HG02763 (cell line): Measurements from ENCODE around the gene RHEBL1.

Experiments
- ATAC-seq: cut with Tn5 transposase; IDR thresholded peaks from one replicate; pipeline ENCODE4 v1.9.1; 2021; ENCODE audit warnings: mild to moderate bottlenecking, moderate library complexity; ENCODE audit not compliant: unreplicated experiment

RHEBL1 gene

DNA sequence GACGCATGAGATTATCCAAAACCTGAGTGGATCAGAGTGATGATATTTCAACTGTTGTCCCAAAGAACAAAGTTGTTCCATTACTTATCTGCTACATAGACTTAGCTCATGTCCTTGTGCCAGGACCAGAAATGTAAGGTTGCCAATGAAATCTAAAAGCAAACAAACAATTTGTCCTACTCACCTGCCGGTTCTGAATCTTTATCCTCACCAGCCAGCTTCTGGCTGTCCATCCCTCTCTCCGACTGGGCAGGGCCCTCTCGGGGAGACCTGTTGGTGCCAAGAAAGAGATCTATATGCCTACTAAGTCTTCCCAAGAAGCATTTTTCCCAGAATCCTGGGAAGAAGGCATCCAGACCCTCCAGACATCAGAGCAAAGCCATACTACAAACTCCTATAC, 14.7 kb downstream of the RHEBL1 start:
- ATAC-seq, result no peak

DNA sequence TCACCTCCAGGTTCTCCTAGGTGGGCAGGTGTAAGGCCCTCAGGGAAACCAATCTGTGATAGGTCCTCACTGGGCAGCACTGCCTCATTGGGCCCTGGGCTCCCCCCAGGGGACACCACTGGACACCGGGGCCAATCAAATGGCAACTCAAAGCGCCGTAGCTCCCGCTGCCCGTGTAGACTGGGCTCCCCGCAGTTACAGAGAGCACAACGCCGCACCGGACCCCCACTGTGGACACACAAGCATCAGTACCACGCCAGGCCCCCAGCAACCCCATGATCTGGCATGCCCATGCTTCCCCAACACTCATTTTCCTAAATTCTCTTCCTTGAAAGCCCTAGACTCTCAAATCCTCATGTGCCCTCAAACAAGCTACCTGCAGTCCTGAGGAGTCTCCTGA, 15.3 kb downstream of the RHEBL1 start:
- ATAC-seq, result no peak

DNA sequence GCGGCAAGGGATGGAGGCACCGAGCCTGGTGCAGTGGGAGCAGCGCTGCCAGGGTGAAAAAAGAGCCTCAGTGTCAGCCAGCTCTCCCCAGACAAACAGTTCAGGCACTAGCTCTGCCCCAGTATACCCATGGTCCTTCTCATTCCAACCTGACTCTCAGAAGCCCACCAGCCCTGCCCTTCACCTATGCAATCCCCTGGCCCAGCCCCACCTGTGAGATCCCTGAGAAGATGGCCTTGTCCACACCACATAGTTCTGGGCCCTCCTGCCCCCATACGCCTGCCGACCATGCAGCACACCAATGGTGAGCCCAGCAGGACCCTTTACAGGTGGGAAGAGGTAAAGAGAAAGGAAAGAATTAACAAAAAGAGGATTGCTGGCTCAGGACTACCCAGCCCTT, 15.7 kb downstream of the RHEBL1 start:
- no peak for ATAC-seq

DNA sequence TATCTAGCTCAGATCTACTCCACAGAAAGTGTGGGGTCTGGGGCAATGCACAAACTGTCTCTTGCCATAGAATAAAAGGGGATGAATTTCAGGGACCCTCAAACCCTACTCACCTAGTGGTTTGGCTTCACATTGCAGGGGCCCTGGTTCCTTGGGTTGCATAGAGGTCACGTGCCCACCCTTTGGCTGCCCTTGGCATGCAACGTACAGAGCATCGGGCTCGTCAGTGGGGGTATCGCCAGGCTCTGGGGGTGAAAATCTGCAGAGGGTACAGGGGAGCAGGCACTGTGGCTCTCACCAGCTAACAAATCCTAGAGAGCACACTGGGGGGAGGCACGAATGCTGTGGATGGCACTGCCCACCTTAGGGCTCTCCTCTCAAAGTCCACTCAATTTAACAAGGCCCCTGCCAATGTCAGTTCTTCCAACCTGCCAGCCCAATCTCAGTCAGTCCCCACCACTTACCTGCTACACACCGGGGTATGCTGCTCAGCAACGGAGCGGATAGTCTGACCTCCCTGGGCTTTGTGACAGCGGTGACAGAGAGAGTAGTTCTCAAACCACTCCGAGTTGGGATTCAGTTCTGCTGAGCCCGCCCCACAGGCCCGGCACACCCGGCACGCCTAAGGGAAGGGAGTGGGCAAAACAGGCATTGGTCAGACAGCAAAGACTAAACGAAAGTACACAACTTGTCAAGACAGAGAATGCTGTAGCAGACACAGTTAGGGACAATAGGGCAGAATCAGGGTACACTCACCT, 17.1 kb downstream of the RHEBL1 start:
- ATAC-seq, result no peak

DNA sequence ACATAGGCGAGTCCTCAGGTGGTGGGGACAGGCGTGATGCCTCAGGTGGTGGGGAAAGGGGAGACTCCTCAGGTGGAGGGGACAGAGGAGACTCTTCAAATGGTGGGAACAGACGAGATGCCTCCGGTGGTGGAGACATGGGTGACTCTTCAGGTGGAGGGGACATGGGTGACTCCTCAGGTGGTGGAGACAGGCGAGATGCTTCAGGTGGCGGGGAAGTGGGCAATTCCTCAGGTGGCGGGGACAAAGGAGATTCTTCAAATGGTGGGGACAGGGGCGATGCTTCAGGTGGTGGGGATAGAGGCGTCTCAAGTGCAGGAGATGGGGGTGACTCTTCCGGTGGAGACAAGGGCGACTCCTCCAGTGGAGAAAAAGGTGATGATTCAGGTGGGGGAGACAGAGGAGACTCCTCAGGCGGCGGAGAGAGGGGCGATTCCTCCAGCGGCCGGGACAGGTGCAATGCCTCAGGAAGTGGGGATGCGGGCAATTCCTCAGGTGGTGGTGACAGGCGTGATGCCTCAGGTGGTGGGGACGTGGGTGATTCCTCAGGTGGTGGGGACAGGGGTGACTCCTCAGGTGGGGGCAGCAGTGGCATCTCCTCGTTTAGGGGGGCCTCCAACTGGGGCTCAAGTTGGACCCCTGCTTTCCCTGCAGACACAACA, 17.9 kb downstream of the RHEBL1 start:
- ATAC-seq, result no peak

DNA sequence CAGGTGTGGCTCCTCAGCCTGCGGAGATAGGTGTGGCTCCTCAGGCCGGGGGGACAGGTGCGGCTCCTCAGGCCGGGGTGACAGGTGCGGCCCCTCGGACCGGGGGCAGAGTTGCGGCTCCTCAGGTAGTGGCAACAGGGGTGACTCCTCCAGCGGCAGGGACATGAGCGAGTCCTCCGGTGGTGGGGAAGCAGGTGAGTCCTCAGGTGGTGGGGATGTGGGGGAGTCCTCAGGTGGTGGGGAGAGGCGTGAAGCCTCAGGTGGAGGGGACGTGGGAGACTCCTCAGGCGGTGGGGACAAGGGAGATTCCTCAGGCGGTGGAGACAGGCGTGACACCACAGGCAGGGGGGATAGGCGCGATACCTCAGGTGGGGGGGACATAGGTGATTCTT, 18.4 kb downstream of the RHEBL1 start:
- no peak for ATAC-seq

DNA sequence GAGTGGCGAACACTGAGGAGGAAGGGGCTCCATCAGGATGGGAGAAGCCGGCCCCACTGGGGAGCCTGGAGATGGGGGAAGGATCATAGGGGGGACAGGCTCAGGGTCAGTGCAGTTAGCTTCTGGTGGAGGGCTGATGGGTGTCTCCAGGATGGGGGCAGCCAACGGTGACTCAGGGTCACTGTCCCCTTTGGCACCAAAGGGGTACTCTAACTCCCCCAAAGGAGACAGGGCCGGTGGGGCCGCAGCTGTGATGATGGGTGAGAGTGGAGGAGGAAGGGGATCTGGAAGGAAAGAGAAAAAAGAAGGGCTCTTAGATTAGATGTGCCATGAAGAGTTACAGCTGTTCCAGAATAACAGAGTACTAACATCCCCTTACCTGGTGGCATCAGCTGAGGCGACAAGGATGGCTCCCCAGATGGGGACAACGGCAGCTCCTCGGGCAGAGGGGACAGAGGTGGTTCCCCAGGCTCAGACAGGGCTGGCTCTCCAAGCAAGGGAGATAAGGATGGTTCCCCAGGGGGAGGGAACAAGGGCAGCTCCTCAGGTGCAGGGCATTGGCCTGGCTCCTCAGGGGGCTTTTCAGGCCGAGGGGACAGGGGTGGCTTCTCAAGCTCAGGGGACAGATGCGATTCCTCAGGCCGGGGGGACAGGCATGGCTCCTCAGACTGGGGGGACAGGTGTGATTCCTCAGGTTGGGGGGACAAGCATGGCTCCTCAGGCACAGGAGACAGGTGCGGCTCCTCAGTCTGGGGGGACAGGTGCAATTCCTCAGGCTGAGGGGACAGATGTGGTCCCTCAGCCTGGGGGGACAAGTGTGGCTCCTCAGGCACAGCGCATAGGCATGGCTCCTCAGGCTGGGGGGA, 19.0 kb downstream of the RHEBL1 start:
- no peak for ATAC-seq

DNA sequence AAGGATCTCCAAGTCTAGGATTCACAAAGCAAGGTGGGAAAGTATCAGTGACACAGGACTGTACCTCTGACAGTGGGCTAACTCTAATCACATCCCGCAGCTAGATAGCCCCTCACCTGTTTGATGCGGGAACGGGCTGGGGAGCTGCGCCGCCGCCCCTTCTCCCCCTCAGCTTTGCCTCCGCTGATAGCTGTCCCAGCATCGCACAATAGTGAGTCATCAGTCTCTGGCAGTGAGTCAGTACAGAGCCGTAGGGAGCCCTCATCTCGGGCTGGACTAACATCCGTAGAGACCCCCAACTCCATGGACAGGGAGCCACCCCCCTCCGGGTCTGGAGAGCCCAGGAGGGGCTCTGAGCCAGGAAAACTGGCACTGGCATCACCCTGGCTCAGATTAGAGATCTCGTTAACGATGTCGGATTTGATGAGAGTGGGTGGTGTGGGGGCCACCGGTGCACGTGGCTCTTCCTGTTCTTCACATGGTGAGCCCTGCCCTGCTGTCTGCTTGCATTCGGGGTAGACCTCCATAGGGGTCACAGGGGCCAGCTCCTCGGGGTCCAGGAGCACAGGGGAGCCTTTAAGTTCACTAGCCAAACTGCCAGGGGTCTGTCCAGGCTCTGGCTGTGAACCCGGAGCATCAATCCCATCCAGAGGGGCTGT, 20.1 kb downstream of the RHEBL1 start:
- no peak for ATAC-seq

DNA sequence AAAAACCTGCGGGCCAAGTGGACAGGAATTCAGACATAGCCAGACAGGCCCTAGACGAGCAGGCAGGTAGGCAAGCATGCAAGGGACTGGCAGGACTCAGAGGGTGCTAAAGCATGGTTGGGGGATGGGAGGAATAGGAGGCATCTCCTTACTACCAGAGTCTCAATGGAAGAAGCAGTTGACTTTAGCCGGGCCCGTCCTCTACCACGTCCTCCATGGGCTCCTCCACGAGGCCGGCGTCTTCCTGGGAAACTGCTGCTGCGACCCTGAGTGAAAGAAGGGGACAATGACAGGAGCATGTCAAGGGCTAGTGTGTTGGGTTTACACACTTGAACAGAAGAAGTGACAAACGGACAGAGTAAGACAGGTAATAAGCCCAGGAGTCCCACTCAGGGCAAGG, 20.8 kb downstream of the RHEBL1 start:
- ATAC-seq, result no peak

DNA sequence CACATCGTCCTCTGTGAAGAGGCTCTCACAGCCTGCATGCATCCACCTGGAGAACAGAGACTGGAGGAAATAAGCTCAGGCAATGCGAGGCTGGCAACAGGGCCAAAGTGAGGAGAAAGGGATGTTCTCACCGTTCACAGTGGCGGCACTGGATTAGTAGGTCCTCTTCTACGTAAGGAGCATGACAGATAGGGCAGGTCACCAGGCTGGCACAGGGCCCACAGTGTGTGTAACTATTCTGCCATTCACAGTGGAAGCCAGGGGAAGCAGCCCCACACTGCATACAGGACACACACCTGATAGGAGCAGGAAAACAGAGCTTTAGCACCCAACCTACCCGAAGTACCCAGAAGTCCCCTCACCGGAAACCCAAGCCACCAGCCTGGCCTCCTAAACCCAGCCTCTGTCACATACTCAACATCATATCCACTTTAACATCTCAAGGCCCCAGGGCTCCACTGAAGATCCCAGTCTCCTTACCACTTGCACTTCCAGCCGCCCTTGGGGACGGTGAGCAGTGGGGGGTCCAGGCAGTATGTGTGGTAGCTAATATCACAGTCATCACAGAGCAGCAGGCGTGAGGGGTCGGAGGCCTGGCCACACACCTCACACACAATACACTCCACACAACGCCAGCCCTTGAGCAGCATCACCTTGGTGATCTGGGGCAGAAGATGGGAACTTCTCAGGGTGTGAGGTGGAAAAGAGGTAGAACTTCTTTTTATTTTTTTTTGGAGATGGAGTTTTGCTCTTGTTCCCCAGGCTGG, 23.5 kb downstream of the RHEBL1 start:
- no peak for ATAC-seq

DNA sequence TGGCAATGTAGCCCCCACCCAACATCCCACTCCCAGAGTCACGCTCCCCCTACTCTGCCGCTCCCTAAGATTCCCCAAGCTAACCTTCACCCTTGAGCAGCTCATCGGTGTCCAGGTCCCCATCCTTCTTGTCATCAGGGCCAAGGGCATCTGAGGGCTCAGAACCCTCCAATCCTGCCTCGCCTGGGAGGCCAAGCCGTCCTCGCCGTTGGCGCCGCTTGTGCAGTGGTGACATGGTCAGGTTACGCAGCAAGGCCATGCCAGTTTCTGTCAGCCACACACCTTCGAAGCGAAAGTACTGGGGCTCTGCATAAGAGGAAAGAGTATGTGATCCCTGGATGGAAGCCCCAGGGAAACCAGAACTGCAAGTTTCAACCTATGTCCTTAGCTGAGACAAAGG, 25.1 kb downstream of the RHEBL1 start:
- no peak for ATAC-seq

DNA sequence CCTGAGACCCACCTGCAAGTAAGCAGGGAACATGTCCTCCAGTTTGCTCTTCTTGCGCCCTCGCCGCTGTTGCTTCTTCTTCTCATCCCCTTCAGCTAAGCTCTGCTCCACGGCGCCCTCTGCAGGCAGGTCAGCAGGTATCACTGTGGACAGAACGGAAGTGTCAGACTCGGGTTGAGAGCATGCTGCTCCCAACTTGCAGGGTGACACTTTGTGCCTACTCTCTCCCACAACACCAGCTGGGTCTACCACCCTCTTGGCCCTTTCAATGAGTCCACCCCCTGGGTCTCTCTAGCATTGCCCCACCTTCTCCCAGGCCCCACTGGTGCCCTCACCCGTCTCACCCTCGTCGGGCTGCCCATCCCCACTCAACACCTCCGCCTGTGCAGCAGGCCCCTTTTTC, 25.9 kb downstream of the RHEBL1 start:
- ATAC-seq, result no peak

DNA sequence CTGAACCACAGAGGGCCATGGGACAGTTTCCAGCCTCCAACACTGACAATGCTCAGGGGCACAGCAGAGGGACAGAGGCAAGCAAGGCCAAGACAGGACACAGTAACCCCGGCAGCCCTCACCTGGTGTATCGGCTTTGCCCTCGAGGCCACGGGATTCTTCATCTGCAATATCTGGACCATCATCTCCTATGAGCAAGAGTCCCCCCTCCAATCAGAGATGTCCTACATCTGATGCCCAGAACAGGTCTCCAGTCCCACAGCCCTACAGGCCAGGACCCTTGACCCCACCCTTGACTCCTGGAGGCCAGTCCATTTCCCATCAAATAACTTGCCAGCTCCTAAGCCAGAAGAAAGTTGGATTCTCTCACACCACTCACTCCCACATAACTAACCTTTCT, 26.5 kb downstream of the RHEBL1 start:
- ATAC-seq, result no peak

DNA sequence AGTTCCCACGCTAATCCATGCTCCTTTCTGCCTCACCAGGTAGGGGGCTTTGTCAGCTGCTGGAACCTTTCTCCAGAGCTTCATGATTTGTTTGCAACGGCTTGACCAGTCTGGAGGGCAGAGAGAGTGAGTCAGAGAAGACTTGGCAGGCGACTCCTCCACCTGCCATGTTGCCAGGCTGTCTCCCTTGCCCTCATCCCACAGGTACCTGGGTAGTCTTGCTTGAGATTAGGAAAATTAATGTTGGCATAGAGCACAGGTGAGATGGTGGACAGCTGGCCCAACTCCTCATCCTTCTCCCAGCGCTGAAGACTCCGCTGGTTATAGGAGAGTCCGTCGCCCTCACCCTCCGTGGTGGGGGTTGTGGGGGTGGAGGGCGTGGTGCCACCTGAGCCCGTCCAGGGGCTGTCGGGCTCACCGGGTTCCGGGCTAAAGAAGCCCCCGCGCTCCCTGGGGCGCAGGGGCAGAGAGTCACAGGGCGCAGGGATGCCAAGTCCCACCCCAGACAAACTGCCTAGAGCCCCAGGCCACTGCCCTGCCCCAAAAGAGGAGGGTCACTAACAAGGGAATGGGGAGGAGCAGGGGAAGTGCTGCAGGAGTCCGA, 27.8 kb downstream of the RHEBL1 start:
- no peak for ATAC-seq

DNA sequence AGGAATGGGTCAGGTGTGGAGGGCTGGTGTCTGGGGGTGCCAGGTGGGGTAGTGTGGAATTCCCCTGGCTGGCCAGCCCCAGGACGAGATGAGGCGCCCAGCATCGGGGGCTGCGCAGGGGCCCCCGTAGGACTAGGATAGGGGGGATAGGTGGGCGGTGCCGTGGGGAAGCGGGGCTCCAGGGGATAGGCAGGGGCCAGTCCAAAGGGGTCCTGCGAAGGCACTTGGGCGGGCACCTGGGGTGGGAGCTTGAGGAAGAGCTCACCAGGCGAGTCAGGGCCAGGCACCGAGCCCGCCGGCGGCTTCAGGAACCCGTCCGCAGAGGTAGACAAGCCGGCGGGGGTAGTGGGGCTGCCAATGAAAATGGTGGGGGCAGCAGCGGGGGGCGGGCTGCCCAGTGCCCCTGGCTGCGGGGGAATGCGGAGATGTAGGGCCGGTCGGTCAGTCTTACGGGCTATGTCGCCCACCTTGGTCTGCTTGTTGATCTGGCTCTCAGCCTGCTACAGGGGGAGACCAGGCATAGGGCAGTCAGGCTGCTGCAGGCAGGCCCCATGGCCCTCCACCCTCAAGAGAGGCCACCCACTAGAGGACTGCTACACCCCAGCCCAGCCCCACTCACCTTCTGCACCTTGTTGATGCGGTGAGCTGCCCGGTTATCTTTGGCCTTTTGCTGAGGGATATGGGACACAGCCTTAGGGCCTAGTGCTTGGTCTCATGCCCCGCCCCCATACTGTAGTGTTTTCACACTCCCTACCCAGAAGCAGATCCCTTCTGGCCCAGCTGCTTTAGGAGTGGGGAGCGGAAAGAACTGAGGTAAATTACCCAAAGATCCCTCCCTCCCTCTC, 28.5 kb downstream of the RHEBL1 start:
- ATAC-seq, result no peak

DNA sequence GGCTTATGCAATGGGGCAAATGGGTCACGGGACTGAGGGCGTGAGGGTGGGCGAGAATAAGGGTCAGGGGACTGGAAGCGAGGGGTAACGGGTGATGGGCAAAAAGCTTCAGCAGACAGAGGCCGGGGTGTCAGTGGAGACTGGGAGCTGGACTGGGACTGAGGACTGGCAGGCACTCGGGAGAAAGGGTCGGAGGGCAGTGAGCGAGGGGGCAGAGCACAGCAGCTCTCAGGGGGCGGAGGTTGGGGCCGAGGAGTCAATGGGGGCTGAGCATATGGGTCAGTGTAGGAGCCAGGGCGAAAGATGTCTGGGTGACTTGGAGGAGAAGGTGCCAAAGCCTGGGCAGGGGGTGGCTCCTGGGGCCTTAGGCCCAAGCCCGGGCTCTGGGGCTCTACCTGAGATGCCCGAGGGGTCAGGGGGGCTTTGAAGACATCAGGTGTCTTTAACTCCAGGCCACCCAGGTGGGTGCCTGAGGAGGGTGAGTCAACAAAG, 29.4 kb downstream of the RHEBL1 start:
- no peak for ATAC-seq

DNA sequence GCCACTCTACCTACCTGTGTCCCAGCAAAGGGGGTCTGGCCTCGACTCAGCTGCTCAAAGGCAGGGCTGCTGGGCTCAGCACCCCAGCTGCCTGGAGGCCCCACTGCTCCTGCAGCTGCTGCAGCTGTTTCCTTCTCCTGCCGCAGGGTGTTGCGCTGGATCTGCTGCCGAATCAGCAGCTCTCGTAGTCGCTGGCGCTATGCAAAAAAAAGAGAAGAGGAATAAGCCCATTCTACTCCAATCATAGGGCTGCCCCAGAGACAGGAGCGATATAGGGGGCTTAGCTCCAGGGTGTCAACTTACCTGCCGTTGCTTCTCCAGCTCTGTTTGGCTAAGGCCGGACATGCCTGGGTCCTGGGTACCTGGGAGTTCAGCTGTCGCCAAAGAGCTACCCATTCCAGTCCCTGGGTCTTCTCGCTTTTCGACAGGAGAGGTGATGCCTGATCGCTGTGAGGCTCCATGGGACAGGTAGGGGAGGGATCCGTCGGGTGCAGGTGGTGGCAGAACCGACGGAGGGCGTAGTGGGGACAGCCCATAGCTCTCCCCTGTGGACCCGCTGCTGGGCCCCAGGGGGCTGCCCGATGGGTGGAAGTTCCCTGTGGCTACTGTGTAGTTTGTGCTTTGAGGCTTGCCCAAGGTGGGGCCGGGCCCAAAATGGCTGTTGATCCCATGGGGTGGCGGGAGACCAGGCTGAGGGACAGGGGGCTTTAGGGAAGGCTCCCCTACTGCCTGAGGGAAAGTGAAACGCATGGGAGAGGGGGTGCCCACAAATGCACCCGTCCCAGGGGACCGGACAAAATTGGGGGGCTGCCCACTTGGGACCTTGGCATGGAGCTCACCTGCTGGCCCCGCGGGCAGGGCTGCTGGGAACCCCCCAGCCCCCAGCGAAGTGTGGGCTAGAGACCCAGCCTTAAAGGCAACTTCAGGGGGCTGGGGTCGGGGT, 30.1 kb downstream of the RHEBL1 start:
- ATAC-seq, result no peak
